NCI-H2196 treated with DMSO at 0.1 percent for 48 hours (cell line): Measurements from ENCODE around the gene DCPS.
"Not testable (repeated sequence)": the region's sequence is repeated elsewhere in the genome, so short reads cannot be mapped to it uniquely, and the experiment has no call there.

ENCODE experiments used
- DNase-seq: peaks from one replicate; lab custom pipeline; 2025; ENCODE audit not compliant: unreplicated experiment; lab: John Stamatoyannopoulos, UW

The DCPS gene

GRCh38 chr11:126288237-126288636 is 15.6 kb upstream of the DCPS start:
- DNase-seq: no peak

- no peak for DNase-seq
These were observed 13.0 kb upstream of the DCPS start for GRCh38 chr11:126290887-126291286.

GRCh38 chr11:126293726-126294125 is 10.1 kb upstream of the DCPS start:
- DNase-seq: no peak

GRCh38 chr11:126297004-126297403 is 6.9 kb upstream of the DCPS start:
- DNase-seq: no peak

- DNase-seq: no peak
These were observed 706 bp downstream of the DCPS start for GRCh38 chr11:126304457-126305075.

GRCh38 chr11:126305699-126306098 is 1.8 kb downstream of the DCPS start:
- no peak for DNase-seq

- DNase-seq: no peak
These were observed 3.8 kb downstream of the DCPS start for GRCh38 chr11:126307706-126308105.

- no peak for DNase-seq
These were observed 4.4 kb downstream of the DCPS start for GRCh38 chr11:126308271-126308671.

GRCh38 chr11:126308771-126309170 is 4.9 kb downstream of the DCPS start:
- DNase-seq: not testable (repeated sequence)

- DNase-seq: peak; percentile 37
These were observed 6.5 kb downstream of the DCPS start for GRCh38 chr11:126310200-126310991.

GRCh38 chr11:126310992-126311310 is 7.1 kb downstream of the DCPS start:
- no peak for DNase-seq

GRCh38 chr11:126311401-126312291 is 7.8 kb downstream of the DCPS start:
- DNase-seq: no peak

GRCh38 chr11:126312961-126313360 is 9.1 kb downstream of the DCPS start:
- DNase-seq: no peak

GRCh38 chr11:126313826-126314225 is 10.0 kb downstream of the DCPS start:
- DNase-seq: no peak

GRCh38 chr11:126317432-126317755 is 13.5 kb downstream of the DCPS start:
- DNase-seq: no peak

- DNase-seq: peak; percentile 61
These were observed 14.1 kb downstream of the DCPS start for GRCh38 chr11:126317756-126318573.

- DNase-seq: peak; percentile 51
These were observed 14.9 kb downstream of the DCPS start for GRCh38 chr11:126318574-126319373.

- no peak for DNase-seq
These were observed 15.5 kb downstream of the DCPS start for GRCh38 chr11:126319374-126319740.

- DNase-seq: no peak
These were observed 19.1 kb downstream of the DCPS start for GRCh38 chr11:126322996-126323395.

GRCh38 chr11:126327281-126328000 is 23.6 kb downstream of the DCPS start:
- no peak for DNase-seq
